GM18499 (cell line): Measurements from ENCODE around the gene PBX1.

Experiments
- ATAC-seq: cut with Tn5 transposase; IDR thresholded peaks from one replicate; pipeline ENCODE4 v1.9.1; 2021; ENCODE audit warnings: moderate number of reproducible peaks; ENCODE audit not compliant: insufficient read depth, unreplicated experiment

PBX1 gene

DNA sequence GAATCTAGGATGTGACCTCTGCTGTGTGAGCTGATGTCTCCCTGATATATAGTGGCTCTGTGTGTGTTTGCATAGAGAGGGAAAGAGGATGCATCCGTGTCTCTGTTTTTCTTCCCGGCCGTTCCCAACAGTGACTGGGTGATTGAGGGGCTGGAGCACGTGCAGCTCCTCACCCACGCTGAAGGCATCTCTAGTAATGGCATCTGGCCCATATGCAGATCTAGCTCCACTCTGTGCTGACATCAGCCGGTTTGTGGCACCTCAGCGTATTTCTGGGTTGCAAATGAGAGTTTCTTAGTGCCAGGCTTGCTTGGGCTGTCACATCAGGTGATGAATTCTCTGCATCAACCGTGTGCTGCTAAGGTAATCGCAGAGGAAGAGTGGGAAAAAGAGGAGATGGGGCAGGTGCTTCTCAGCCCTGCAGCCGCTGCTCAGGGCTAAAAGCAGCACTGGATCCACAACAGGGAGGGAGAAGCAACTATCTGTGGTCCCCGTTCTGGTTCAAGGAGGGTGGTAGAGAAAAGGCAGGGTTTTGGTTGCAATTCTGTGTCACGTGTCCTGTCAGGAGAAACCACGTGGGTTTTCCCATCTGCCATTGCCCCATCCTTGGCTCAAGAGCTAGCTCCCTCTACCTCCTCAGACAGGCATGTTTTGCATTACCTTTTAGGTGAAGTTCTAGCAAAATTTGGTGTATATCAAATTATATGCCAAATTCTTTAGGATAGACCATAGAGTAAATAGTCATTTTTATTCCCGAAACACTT lies 282.9 kb downstream of the PBX1 start:
- no peak for ATAC-seq

DNA sequence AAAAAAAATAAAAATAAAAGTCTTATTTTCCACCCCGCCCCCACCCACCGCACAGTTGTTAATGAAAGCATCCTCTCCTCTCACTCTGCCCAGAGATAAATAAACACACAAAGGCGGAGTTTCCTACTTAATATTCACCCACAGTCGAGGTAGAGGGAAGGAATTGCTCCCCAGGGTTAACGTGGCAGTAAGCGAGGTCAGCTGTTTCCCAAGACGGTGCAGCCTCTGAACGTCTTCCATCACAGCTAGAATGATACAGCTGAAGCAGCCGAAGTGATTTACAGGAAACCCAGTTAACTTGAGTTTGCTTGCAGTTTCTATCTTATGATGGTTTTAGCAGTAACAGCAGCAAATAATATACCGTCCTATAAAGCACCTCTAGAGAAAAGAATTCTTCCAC lies 283.9 kb downstream of the PBX1 start:
- no peak for ATAC-seq

DNA sequence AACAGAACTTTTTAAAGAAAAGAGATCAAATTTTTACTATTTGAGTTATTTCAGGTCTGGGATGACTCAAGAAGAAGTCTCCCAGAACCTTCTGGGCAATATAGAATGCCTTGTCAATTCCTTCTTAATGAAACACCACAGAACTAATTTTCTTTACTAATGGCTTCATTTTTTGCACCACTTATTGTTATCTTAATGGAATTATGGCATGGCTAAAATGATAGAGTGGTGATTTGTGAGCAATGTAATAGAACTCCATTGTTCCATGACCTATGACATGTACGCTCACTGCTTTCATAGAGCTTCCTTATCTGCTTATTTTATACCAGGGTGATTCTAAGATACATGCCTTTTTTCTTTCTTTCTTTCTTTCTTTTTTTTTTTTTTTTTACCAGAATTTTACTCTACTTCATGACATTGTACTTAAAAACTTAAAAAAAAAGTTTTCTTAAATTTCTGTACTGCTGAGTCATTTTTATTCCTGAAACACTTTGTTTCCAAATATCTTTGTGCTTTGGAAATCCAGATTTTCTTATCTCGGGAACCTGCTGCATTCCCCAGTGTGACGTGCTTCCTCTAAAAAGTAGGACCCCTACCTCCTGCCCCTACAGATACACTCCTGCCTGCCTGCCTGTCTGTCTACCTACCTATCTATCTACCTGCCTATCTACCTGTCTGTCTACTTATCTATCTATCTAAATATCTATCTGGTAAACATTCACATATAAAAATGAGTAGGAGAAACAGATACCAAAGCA lies 284.9 kb downstream of the PBX1 start:
- no peak for ATAC-seq

DNA sequence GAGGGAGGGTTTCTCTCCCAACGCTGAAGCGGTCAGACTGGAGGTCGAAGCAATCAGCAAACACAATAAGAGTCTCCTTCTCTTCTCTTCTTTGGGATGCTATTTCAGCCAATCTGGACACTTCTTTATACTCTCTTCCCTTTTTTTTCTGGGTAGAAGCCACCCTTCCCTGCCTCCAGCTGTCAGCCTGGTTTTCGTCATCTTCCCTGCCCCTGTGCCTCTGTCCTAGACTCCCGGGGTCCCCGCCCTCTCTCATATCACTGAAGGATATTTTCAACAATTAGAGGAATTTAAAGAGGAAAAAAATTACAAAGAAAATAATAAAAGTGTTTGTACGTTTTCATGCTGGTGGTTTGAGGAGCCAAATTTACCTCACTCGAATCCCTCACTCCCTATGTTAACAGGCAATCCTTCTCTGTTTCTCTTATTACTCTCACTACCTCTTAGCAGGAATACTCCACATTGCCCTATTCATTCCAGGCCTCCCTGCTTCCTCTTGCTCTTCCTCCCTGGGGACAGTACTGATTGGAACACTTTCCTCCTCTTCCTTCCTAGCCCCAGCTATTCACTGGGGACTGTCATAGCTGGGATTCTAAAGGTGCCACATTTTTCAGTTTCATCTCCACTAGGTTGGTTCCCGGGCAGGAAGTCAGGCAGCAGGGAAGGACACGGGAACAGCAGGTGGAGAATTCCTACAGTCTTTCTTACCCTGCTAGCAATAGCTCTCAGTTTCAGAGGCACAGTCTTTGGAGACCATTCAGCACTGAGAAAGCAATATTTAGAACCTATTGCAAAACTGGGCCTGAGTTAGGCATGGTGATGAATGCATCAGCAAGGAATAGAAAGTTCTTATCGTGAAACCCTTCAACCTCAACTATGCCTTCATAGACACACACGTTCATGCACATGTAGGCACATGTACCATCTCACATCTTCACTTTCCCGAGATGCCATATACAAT lies 288.0 kb downstream of the PBX1 start:
- no peak for ATAC-seq

DNA sequence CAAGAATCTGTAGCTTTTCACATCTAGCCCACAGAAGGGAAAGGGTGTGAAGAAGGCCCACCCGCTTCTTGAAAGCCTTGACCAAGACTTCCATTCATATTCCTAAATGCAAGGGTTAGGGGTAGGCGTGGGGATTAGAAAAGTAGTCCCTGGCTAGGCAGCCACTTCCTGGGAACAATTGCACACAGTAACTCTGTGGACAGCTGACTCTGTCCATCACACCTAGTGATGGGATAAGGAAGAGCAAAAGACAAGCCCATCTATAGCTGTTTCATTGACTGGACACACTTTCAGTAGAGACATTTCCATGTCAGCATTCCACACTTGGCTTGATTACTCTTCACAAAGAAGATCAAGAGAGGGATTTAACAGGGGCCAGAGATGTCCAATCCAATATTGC lies 294.2 kb downstream of the PBX1 start:
- no peak for ATAC-seq

DNA sequence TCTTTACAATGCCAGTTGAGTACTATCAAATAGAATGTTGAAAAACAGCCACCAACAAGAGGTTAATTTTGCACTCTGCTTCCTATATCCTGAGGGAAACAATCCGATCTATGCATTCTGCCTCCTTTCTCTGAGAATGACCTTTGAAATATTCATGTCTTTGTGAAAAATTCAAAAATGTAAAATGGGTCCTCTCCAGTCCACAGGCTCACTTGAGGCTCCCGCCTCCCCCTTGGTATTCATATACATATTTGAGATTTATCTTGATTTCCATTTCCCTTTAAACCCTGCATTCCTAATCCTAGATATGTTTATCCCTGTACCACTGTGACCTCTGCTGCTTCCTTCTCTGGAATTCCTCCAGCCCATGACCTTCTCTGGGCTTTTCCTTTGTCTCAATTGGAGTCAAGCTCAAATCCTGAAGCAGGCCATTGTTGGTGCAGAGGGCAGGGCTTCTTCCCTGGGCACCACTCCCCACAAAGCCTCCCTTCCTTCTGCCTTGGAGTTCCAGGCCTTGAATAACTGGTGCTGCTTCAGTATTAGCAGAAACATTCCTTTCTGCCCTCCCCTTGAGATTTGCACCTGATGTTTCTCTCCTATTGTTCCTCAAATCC lies 296.8 kb downstream of the PBX1 start:
- no peak for ATAC-seq

DNA sequence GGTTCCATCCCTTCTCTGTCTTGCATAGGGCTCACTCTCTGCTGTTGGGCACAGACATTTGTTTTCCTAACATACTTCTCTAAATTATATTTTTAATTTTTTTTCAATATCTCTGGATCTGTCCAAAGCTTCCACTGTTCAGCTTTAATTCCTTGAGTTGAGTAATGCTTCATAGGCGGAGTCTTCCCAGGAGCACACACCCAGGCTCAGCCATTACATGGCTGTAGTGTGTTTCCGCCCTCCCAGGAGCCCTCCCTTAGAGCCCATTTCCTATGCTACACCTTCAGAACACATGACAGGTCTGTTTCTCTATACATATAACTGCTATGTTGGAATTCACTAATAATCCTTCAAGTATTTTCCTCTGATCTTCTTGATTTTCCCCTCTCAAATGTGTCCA lies 297.4 kb downstream of the PBX1 start:
- ATAC-seq: no peak

DNA sequence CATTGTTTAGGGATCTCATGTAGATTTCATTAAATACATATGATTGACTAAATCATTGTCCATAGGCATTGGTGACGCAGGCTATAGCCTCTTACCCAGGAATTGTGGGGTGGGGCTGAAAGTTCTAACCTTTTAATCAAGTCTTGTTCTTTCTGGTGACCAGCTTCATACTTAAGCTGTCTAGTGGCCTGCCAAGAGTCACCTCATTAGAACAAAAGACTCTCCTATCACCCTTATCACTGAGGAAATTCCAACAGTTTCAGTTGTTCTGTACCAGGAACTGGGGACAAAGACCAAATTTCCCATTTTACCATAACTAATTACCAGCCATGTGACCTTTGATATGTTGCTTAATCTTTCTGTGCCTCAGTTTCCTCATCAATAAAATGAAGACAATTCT lies 298.5 kb downstream of the PBX1 start:
- no peak for ATAC-seq

DNA sequence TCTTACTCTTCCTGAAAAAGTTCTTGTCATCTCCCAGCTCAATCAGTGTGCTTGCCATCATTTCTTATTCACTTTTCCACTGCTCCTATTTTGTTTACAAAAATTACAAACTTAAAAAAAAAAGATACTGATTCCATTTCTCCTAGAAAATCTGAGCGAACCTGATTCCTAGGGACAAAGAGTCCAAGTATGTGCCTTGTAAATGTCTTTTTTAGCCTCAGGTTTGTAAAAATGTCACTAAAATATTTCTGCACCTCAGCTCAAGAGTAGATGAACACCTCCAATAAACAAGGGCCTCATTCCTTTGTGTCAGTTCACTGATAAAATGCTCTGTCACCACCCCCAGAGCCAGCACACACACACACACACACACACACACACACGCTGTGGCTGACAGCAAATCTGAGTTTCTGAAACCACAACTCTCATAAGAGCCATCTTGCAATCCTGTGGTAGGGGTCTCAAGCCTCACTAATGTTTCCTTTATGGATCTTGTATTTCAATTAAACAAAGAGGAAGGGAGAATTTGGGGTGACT lies 299.2 kb downstream of the PBX1 start:
- ATAC-seq: no peak

DNA sequence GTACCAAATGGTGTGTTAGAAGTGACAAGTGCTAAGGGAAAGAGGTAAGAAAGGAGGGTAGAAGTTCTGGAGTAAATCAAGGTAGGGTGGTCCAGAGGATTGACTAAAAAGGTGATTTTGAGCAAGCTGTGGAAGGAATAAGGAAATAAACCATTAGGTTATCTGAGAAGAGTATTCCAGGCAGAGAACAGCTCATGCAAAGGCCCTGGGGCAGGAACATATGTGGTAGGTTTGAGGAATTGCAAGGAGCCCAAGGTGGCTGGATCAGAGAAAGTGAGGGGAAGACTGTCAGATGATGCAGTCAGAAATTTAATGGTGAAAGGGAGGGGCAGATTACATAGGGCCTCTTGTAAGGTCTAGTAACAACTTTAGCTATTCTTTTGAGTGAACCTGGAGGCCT lies 302.6 kb downstream of the PBX1 start:
- ATAC-seq: no peak

DNA sequence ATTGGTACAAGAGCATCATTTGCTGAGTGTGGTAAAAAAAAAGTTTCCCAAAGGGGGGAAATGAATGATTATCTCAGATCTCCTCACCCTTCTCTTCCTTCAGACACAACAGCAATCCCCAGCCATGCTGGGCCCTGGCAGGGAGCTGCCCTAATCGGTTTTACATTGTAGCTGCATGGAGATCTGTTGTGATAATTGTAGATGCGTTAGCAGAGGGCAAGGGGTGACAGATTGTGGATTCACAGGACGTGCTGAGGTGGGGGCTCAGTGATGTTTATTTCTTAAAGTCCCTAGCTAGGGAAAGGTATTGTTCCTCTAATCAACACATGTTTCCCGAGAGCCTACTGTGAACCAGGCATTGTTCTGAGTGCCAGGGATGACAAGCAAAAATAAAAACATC lies 304.1 kb downstream of the PBX1 start:
- ATAC-seq: no peak

DNA sequence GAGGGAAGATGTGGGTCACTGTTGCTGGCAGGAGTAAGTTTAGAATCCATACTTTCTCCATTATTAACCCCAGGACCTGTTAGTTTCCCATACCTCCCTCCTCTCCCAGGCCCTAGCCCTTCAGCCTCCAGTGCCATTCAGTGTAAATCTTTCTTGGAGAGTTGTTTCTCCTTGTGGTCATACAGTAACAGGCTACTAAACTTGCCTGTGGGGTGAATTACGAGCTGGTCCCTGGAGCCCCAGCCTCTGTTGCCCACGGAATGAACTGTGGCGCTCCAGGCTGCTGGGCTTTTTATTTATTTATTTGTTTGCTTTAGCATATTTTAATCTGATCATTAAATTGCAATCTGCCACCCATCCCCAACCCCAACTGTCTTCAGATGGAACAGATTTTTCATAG lies 305.2 kb downstream of the PBX1 start:
- ATAC-seq: no peak

DNA sequence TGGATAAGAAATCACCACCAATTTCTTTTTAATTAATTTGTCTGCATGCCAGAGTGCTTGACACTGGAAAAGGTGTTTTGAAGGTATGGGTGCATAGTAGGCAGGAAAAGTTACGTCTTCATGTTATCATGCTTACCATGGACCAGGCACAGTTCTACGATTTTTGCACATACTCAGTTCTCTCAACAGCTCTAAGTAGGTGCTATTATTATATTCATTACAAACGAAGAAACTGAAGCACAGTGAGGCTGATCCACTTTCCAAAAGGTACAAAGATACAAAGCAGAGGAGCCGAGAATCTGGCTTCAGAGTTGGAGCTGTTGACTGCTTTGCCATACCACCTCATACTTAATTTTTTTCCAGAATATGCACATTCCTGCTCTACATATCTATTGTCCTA lies 306.4 kb downstream of the PBX1 start:
- ATAC-seq: no peak

DNA sequence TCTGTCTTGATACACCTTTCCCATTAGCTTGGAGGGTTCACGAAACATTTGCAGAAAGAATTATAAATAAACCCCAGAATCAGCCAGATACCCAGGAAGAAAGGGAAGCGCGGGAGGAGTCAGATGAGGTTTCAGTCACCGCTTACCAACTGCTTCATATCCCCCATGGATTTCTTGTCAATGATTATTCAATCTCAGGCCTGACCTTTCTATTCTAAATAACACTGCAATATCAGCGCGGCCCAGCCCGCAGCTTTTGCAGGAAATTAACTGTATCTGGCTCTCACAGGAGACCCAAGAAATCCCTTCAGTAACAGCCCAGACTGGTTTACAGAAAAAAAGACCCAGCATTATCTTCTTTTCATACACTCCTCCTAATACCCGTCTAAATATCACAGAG lies 308.6 kb downstream of the PBX1 start:
- ATAC-seq: no peak

DNA sequence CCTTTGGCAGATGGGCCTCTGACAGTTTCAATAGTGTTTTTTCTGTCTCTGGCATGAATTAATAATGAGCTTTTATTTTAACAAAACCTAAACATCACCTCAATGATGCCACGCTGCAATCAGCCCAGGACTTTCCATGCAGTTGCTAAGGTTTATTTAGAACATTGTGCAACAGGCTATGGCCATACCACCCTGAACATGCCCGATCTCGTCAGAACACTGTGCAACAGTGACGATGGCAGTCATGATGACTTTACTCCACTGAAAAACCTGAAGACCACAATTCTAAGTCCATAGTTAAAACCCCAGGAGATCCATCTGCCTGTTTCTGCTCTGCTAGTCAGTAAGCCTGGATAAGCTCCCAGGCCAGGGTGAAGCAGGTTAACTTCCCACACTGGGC lies 310.0 kb downstream of the PBX1 start:
- no peak for ATAC-seq

DNA sequence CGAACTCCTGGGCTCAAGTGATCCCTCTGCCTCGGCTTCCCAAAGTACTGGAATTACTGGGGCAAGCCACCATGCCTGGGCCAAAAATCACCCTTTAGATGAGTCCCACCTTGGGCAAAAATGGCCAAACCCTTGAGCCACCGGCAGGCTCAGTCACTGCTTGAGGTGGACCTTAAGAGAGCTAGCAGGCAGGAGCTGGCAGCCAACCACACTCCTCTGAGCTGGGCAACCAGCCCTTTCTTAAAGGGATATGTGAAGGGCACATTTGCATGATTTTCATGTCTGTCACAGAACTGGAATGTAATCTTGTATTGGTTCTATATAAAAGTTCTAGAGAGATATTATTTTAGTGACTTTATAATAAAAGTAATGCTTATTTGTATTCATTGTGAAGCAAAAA lies 316.5 kb downstream of the PBX1 start:
- ATAC-seq: no peak

DNA sequence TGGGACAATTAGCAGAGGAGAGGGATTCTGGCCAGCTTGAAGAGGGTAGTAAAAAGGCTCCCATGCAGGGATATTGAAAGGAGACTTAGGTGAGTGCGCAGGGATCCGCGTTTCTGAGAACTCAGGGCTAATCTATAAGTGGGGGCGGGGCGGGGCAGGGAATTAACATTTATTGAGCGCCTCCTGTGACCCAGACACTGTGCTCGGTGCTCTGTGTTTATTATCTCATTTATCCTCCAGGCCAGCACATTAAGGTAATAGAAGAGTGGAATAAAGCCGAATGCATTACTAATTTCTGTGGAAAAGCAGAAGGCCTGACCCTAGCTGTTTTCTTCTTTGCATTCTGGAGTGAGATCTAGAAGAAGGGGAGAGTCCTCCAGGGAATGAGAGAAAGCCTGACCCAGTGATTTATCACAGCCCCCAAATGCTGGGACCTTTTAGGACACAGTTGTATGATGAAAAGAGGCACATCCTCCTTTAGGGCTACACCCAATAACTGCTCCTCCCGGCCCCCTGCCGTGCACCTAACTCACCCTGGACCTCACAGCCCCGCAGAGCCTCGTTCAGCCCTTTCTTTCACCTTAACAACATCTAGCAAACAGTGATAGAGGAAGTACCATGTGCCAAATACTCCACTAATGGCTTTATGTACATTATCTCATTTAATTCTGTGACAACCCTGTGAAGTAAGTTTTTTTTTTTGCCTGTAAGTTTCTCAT lies 317.6 kb downstream of the PBX1 start:
- no peak for ATAC-seq

DNA sequence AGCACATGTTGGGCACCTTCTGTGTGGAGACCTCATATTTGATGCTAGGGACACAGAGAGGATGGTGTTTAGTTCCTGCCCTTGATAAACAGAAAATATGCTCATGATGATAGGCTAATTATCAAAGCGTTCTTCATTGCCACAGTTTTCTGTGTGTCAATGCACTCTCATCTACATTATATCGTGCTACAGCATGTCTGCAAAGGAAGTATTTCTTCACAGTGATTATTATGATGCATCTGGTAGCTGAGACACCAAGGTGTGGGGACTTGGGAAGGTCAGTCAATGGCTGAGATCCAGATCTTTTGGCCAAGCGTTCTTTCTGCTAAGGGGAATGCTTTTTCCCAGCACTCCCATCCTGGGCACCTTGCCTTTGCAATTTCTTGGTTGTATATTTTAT lies 321.2 kb downstream of the PBX1 start:
- ATAC-seq: no peak

DNA sequence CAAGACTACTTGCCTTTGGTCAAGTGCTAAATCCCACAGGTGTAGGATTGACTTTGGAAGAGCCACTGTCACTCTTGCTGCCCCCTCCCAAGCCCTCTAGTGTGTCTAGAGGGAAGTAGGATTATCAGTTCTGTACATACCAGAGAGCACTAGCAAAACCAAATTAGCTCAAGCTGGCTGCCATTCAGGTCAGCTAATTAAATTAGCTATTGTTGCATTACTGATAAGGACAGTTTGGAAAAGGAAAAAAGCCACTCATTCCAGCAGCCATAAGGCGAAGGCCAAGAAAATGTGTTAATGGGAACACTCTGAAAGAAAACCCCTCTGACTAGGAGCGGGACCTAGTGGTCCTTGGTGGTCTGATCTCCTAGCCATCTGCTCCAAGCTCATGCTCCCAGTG lies 321.7 kb downstream of the PBX1 start:
- ATAC-seq: no peak

DNA sequence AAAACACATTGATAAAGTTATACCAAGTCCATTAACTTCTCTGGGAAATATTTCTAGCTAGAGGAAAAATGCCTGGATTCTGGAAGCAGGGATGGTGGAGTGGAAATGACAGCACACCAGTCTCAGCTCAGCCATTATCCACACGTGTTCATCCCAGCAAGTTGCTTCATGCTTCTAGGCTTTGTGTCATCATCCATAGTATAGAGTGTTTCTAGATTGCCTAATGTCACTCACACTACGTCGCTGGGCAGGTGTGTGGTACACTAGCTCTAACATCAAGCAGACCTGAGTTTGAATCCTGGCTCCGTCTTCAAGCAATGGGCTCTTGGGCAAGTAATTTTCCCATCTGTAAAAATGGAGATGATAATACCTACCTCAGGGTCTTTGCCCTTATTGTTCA lies 326.3 kb downstream of the PBX1 start:
- ATAC-seq: no peak
